Esophagus squamous epithelium (tissue), 4 donors: Measurements from ENCODE around the gene SGCD.

Source experiments
- POLR2A ChIP-seq, 4 donors: fragments of 450-650 bp; IDR thresholded peaks; one replicate each; pipeline ENCODE4 v1.6.1; 2017; ENCODE audit warnings: antibody characterized with exemption in 4 of 4, mild to moderate bottlenecking in 4 of 4, moderate library complexity in 3 of 4
- TF ChIP-seq, protein P1 (sequence below), 6 experiments: fragments of 450-650 bp in 4 of 6; fragments of 200-600 bp in 2 of 6; sonication (generic) in 2 of 6; IDR thresholded peaks; one replicate each; pipeline ENCODE4 v1.5.1; 2016 to 2019; ENCODE audit warnings: antibody characterized with exemption in 6 of 6, mild to moderate bottlenecking in 4 of 6, moderate library complexity in 4 of 6

DNA sequence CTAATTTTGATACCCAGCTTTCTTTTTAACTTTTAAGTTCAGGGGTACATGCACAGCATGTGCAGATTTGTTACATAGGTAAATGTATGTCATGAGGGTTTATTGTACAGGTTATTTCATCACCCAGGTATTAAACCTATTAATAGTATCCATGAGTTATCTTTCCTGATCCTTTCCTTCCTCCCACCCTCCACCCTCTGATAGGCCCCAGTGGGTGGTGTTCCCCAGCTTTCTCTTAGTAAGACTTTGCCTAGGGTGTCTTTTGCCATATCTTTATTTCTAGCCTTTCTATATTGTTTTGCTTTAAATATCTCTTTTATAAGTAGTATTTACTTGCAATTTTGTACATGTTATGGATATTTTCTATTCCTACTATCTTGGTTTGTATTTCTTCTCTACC, 243.7 kb downstream of the SGCD start:
- TF ChIP-seq, protein P1, sequence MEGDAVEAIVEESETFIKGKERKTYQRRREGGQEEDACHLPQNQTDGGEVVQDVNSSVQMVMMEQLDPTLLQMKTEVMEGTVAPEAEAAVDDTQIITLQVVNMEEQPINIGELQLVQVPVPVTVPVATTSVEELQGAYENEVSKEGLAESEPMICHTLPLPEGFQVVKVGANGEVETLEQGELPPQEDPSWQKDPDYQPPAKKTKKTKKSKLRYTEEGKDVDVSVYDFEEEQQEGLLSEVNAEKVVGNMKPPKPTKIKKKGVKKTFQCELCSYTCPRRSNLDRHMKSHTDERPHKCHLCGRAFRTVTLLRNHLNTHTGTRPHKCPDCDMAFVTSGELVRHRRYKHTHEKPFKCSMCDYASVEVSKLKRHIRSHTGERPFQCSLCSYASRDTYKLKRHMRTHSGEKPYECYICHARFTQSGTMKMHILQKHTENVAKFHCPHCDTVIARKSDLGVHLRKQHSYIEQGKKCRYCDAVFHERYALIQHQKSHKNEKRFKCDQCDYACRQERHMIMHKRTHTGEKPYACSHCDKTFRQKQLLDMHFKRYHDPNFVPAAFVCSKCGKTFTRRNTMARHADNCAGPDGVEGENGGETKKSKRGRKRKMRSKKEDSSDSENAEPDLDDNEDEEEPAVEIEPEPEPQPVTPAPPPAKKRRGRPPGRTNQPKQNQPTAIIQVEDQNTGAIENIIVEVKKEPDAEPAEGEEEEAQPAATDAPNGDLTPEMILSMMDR (IDR thresholded peaks at IDR 0.05) = no peak
- TF ChIP-seq POLR2A (IDR thresholded peaks at IDR 0.05) = no peak
